GM23248 (cell line): ENCODE data around the gene FOSL2.

Experiments
- EZH2 ChIP-seq: fragments of 200-600 bp; sonication (generic); IDR thresholded peaks from 2 replicates; pipeline ENCODE4 v1.6.1; 2018; ENCODE audit warnings: antibody characterized with exemption, mild to moderate bottlenecking; ENCODE audit not compliant: insufficient read depth, poor library complexity, severe bottlenecking
- EZH2phosphoT487 ChIP-seq: fragments of 200-600 bp; sonication (generic); IDR thresholded peaks from 2 replicates; pipeline ENCODE4 v1.6.1; 2018; ENCODE audit warnings: antibody characterized with exemption, moderate library complexity, mild to moderate bottlenecking, low read depth; ENCODE audit not compliant: insufficient read depth

DNA sequence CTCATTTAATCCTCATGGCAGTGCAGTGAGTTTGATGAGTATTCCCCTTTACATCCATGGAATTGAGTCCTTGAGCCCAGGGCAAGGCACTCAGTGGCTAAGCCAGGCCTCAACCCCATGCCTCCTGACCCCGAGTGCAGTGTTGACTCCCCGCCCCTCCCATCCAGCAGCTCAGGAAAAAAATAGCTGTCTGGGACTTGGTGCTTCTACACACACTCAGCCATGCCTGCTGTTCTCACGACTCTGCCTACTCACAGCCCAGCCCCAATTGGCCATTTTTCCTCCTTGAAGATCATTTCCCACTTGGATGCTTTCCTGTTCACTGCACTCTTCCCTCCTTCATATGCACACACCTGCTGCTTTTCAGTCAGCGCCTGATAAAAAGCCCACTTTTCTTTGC, 8.8 kb downstream of the FOSL2 start:
- TF ChIP-seq EZH2 (no peak), EZH2phosphoT487 (no peak)
